Activated T-helper 1 cell treated with anti-CD3 and anti-CD28 coated beads, Interleukin-12 subunit alpha, Interleukin-12 subunit beta, Interleukin-2, Interleukin-4 antibody, amounts not matched to agents 30 ng/mL and 10 ng/mL and 1 ng/mL, durations not matched to agents 14 hours and 24 hours and 36 hours (primary cell): ENCODE data around the gene EYA2. TPM values are rescaled to one million over a fixed set of nuclear protein-coding genes. Genes with fewer than 3 reads are reported as not detected.

Experiments used
- DNase-seq: peaks from one replicate; pipeline ENCODE4 v3.0.0; 2021; ENCODE audit warnings: low spot score
- H3K27ac Mint-ChIP-seq: one replicate; pipeline ENCODE4 v1.8.0; 2021; ENCODE audit warnings: mild to moderate bottlenecking, mixed read lengths
- H3K27me3 Mint-ChIP-seq: one replicate; pipeline ENCODE4 v1.8.0; 2022; ENCODE audit warnings: mild to moderate bottlenecking, moderate library complexity, mixed read lengths; ENCODE audit not compliant: insufficient read depth
- H3K36me3 Mint-ChIP-seq: one replicate; pipeline ENCODE4 v1.8.0; 2021; ENCODE audit warnings: low read depth, mixed read lengths
- H3K4me1 Mint-ChIP-seq: one replicate; pipeline ENCODE4 v1.8.0; 2021; ENCODE audit warnings: low read depth, mixed read lengths
- H3K4me3 Mint-ChIP-seq: one replicate; pipeline ENCODE4 v1.8.0; 2021; ENCODE audit warnings: mild to moderate bottlenecking, moderate library complexity, mixed read lengths
- H3K9me3 Mint-ChIP-seq: one replicate; pipeline ENCODE4 v1.8.0; 2021; ENCODE audit warnings: mixed read lengths
- intact Hi-C: fragments of 100-400 bp; cut with micrococcal nuclease; formaldehyde crosslinking; loops from one replicate; pipeline ENCODE4 v1.15.1; 2024
- total RNA-seq: library from RNA; stranded (reverse); gene quantifications from 2 replicates; pipeline ENCODE4 v1.2.3, GENCODE V29; 2022

Gene EYA2
- total RNA-seq, 1 donor from 2014 or later, result not detected

- Mint-ChIP-seq H3K4me3 (no peak overlapping the region), H3K36me3 (no peaks in the 10 kb centered on the region), H3K27ac (no peak overlapping the region), H3K27me3 (peaks cover 1% of the 10 kb centered on the region), H3K9me3 (peaks cover 29% of the 10 kb centered on the region), H3K4me1 (no peaks in the 10 kb centered on the region)
- intact Hi-C loops, result no loop called here
- DNase-seq, result no peak
Observed at GRCh38 chr20:47071646-47072185, 177.1 kb downstream of the EYA2 start.

- Mint-ChIP-seq H3K9me3 (peaks cover 11% of the 10 kb centered on the region), H3K36me3 (no peaks in the 10 kb centered on the region), H3K27ac (no peak overlapping the region), H3K4me3 (no peak overlapping the region), H3K4me1 (no peaks in the 10 kb centered on the region), H3K27me3 (no peaks in the 10 kb centered on the region)
- intact Hi-C loops, result no loop called here
- DNase-seq, result no peak
Observed at GRCh38 chr20:47073766-47074475, 179.3 kb downstream of the EYA2 start.

GRCh38 chr20:47075263-47075662, 180.6 kb downstream of the EYA2 start:
- Mint-ChIP-seq H3K4me3 (no peak overlapping the region), H3K9me3 (peaks cover 9% of the 10 kb centered on the region), H3K36me3 (no peaks in the 10 kb centered on the region), H3K27me3 (peaks cover 4% of the 10 kb centered on the region), H3K27ac (no peak overlapping the region), H3K4me1 (no peaks in the 10 kb centered on the region)
- no peak for DNase-seq
- intact Hi-C loops, result no loop called here

GRCh38 chr20:47079047-47079446, 184.4 kb downstream of the EYA2 start:
- Mint-ChIP-seq H3K27ac (no peak overlapping the region), H3K27me3 (peaks cover 7% of the 10 kb centered on the region), H3K9me3 (peaks cover 9% of the 10 kb centered on the region), H3K4me1 (no peaks in the 10 kb centered on the region), H3K4me3 (no peak overlapping the region), H3K36me3 (no peaks in the 10 kb centered on the region)
- intact Hi-C loops, result no loop called here
- DNase-seq, result no peak

DNA sequence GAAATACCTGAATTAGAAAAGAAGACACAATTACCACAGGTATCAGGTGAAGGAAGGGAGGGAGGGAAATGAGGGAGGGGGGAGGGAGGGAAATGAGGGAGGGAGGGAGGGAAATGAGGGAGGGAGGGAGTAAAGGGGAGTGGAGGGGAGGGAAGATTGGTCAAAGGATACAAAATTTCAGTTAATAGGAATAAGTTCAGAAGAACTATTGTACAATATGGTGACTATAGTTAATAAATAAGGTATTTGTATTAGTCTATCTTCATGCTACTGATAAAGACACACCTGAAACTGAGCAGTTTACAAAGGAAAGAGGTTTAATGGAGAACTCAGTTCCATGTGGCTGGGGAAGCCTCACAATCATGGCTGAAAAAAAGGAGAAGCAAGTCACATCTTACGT, 185.7 kb downstream of the EYA2 start:
- Mint-ChIP-seq H3K36me3 (no peaks in the 10 kb centered on the region), H3K4me3 (no peak overlapping the region), H3K27ac (no peak overlapping the region), H3K4me1 (no peaks in the 10 kb centered on the region), H3K9me3 (peaks cover 9% of the 10 kb centered on the region), H3K27me3 (peaks cover 7% of the 10 kb centered on the region)
- intact Hi-C loops, result no loop called here
- no peak for DNase-seq

- DNase-seq, result no peak
- H3K9me3 Mint-ChIP-seq, result no peaks in the 10 kb centered on the region
- H3K4me1 Mint-ChIP-seq, result no peaks in the 10 kb centered on the region
- H3K27me3 Mint-ChIP-seq, result peaks cover 3% of the 10 kb centered on the region
- intact Hi-C loops, result no loop called here
- H3K4me3 Mint-ChIP-seq, result no peak overlapping the region
- no peak overlapping the region for H3K27ac Mint-ChIP-seq
- no peaks in the 10 kb centered on the region for H3K36me3 Mint-ChIP-seq
Observed at GRCh38 chr20:47086316-47086715, 191.7 kb downstream of the EYA2 start.

DNA sequence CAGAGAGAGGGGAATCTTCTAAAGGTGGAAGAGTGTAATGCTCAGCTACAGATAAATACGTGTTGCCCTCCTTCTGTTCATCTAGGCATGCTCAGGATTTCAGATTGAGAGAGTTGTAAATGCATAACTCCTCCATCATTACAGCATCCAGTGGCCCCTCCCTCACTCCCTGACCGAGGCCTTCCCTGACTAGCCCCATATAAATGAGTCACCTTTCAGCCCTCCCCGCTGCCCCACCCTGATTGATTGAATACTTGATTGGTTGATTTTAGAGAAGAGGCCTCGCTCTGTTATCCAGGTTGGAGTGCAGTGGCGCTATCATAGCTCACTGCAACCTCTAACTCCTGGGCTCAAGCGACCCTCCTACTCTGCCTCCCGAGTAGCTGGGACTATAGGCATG, 193.7 kb downstream of the EYA2 start:
- Mint-ChIP-seq H3K4me3 (no peak overlapping the region), H3K36me3 (no peaks in the 10 kb centered on the region), H3K9me3 (no peaks in the 10 kb centered on the region), H3K27ac (no peak overlapping the region), H3K27me3 (peaks cover 2% of the 10 kb centered on the region), H3K4me1 (no peaks in the 10 kb centered on the region)
- DNase-seq, result no peak
- intact Hi-C loops, result no loop called here

- no peak overlapping the region for H3K27ac Mint-ChIP-seq
- no peaks in the 10 kb centered on the region for H3K4me1 Mint-ChIP-seq
- H3K27me3 Mint-ChIP-seq, result peaks cover 2% of the 10 kb centered on the region
- intact Hi-C loops, result no loop called here
- H3K9me3 Mint-ChIP-seq, result no peaks in the 10 kb centered on the region
- DNase-seq, result no peak
- H3K36me3 Mint-ChIP-seq, result no peaks in the 10 kb centered on the region
- H3K4me3 Mint-ChIP-seq, result no peak overlapping the region
Observed at GRCh38 chr20:47089151-47089550, 194.5 kb downstream of the EYA2 start.

GRCh38 chr20:47090835-47091234, 196.2 kb downstream of the EYA2 start:
- H3K27ac Mint-ChIP-seq, result no peak overlapping the region
- no peaks in the 10 kb centered on the region for H3K9me3 Mint-ChIP-seq
- no peaks in the 10 kb centered on the region for H3K4me1 Mint-ChIP-seq
- DNase-seq, result no peak
- peaks cover 2% of the 10 kb centered on the region for H3K27me3 Mint-ChIP-seq
- no peak overlapping the region for H3K4me3 Mint-ChIP-seq
- H3K36me3 Mint-ChIP-seq, result no peaks in the 10 kb centered on the region
- intact Hi-C loops, result no loop called here

- Mint-ChIP-seq H3K4me3 (no peak overlapping the region), H3K27me3 (peaks cover 4% of the 10 kb centered on the region), H3K9me3 (no peaks in the 10 kb centered on the region), H3K4me1 (no peaks in the 10 kb centered on the region), H3K36me3 (no peaks in the 10 kb centered on the region), H3K27ac (no peak overlapping the region)
- DNase-seq, result no peak
- intact Hi-C loops, result no loop called here
Observed at GRCh38 chr20:47093320-47093966, 198.8 kb downstream of the EYA2 start.

DNA sequence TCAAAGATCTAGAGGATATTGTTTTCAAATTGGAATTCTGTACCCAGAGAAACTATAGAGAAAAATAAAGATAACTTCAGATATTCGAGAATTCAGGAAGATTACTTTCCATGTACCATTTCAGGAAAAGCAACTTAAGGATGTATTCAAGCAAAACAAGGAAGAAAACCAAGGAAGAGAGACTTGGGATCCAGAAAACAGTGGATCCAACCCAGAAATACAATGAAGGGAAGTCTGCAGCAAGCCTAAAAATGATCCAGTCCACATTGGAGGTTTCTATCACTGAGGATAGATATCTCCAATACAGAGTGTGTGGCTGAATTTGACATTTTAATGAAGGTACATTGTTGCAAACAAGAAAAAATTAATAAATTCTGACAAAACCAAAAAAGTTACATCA, 201.0 kb downstream of the EYA2 start:
- H3K4me1 Mint-ChIP-seq, result no peaks in the 10 kb centered on the region
- no peak overlapping the region for H3K4me3 Mint-ChIP-seq
- intact Hi-C loops, result no loop called here
- no peak overlapping the region for H3K27ac Mint-ChIP-seq
- H3K36me3 Mint-ChIP-seq, result no peaks in the 10 kb centered on the region
- H3K9me3 Mint-ChIP-seq, result no peaks in the 10 kb centered on the region
- no peak for DNase-seq
- H3K27me3 Mint-ChIP-seq, result peaks cover 6% of the 10 kb centered on the region

- DNase-seq, result no peak
- intact Hi-C loops, result no loop called here
- Mint-ChIP-seq H3K9me3 (no peaks in the 10 kb centered on the region), H3K27me3 (peaks cover 6% of the 10 kb centered on the region), H3K4me1 (no peaks in the 10 kb centered on the region), H3K27ac (no peak overlapping the region), H3K36me3 (no peaks in the 10 kb centered on the region), H3K4me3 (no peak overlapping the region)
Observed at GRCh38 chr20:47097691-47098622, 203.3 kb downstream of the EYA2 start.

DNA sequence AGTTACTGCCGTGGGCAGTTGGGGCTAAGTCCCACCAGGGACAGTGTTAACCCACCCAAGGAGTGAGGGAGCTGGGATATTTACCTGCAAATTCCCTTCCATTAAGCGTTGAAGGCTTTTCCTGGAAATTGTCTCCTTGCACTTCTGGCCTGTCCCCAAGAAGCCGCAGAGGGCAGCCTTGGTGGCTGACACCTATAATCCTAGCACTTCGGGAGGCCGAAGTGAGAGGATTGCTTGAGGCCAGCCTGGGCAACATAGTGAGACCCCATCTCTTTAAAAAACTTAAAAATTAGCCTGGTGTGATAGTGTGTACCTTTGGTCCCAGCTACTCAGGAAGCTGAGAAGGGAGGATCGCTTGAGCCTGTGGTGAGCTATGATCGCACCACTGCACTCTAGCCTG, 204.4 kb downstream of the EYA2 start:
- no peak for DNase-seq
- Mint-ChIP-seq H3K9me3 (peaks cover 4% of the 10 kb centered on the region), H3K27me3 (peaks cover 7% of the 10 kb centered on the region), H3K36me3 (no peaks in the 10 kb centered on the region), H3K4me3 (no peak overlapping the region), H3K4me1 (no peaks in the 10 kb centered on the region), H3K27ac (no peak overlapping the region)
- intact Hi-C loops, result no loop called here
